Measurements from ENCODE around the gene C6orf89.
"Not testable (repeated sequence)": the region's sequence is repeated elsewhere in the genome, so short reads cannot be mapped to it uniquely, and the experiment has no call there.

The C6orf89 gene

GRCh38 chr6:36925809-36926208 lies 40.1 kb downstream of the C6orf89 start:
- no peak for DNase-seq

GRCh38 chr6:36926708-36927513 lies 41.2 kb downstream of the C6orf89 start:
- DNase-seq: no peak

- DNase-seq: no peak
These were observed 42.2 kb downstream of the C6orf89 start for GRCh38 chr6:36927691-36928546.

GRCh38 chr6:36928547-36928918 lies 42.8 kb downstream of the C6orf89 start:
- no peak for DNase-seq

- no peak for DNase-seq
These were observed 43.4 kb downstream of the C6orf89 start for GRCh38 chr6:36929152-36929551.

GRCh38 chr6:36929607-36930006 lies 43.9 kb downstream of the C6orf89 start:
- DNase-seq: no peak

GRCh38 chr6:36930483-36930882 lies 44.7 kb downstream of the C6orf89 start:
- DNase-seq: no peak

GRCh38 chr6:36933102-36933501 lies 47.4 kb downstream of the C6orf89 start:
- no peak for DNase-seq

- DNase-seq: no peak
These were observed 47.8 kb downstream of the C6orf89 start for GRCh38 chr6:36933519-36933918.

- DNase-seq: no peak
These were observed 49.1 kb downstream of the C6orf89 start for GRCh38 chr6:36934901-36935300.

GRCh38 chr6:36936824-36937223 lies 51.1 kb downstream of the C6orf89 start:
- no peak for DNase-seq

- DNase-seq: no peak
These were observed 52.1 kb downstream of the C6orf89 start for GRCh38 chr6:36937896-36938295.

- DNase-seq: no peak
These were observed 52.8 kb downstream of the C6orf89 start for GRCh38 chr6:36938536-36938935.

- not testable (repeated sequence) for DNase-seq
These were observed 53.3 kb downstream of the C6orf89 start for GRCh38 chr6:36939005-36939404.

GRCh38 chr6:36940027-36940426 lies 54.3 kb downstream of the C6orf89 start:
- DNase-seq: no peak

GRCh38 chr6:36941561-36941960 lies 55.8 kb downstream of the C6orf89 start:
- DNase-seq: not testable (repeated sequence)

- DNase-seq: not testable (repeated sequence)
These were observed 56.6 kb downstream of the C6orf89 start for GRCh38 chr6:36942329-36942728.

GRCh38 chr6:36944650-36945049 lies 58.9 kb downstream of the C6orf89 start:
- DNase-seq: no peak

- DNase-seq: no peak
These were observed 59.5 kb downstream of the C6orf89 start for GRCh38 chr6:36945301-36945700.

- DNase-seq: no peak
These were observed 60.8 kb downstream of the C6orf89 start for GRCh38 chr6:36946526-36946925.

GRCh38 chr6:36947570-36948351 lies 62.0 kb downstream of the C6orf89 start:
- no peak for DNase-seq

GRCh38 chr6:36949076-36949475 lies 63.3 kb downstream of the C6orf89 start:
- not testable (repeated sequence) for DNase-seq

GRCh38 chr6:36949636-36950035 lies 63.9 kb downstream of the C6orf89 start:
- DNase-seq: no peak
